Endothelial cell of umbilical vein (primary cell): ENCODE measurements around the gene HDGFL2. TPM values are rescaled to one million over a fixed set of nuclear protein-coding genes. Genes with fewer than 3 reads are reported as not detected.

Experiments
- Bru-seq: library from RNA; stranded (reverse); fragments of 400-500 nt; gene quantifications from one replicate; lab custom pipeline; 2021; lab: Mats Ljungman, UMichigan
- BruChase-seq, 2 experiments: library from RNA; stranded (reverse); fragments of 400-500 nt; gene quantifications; one replicate each; lab custom pipeline; 2021; lab: Mats Ljungman, UMichigan
- BruUV-seq: library from RNA; stranded (reverse); fragments of 400-500 nt; replicated peaks from 2 replicates; lab custom pipeline; 2021; lab: Mats Ljungman, UMichigan
- CTCF ChIA-PET: fragments of 300-600, 350-600 bp; sonication (Branson Sonifier 250); formaldehyde crosslinking; loops from one replicate; lab custom pipeline; 2021; ENCODE audit warnings: antibody characterized with exemption, inconsistent platforms; lab: Charles Lee
- POLR2A ChIA-PET: fragments of 300-600, 350-600 bp; sonication (Branson Sonifier 250); formaldehyde crosslinking; loops from one replicate; lab custom pipeline; 2021; ENCODE audit warnings: antibody characterized with exemption, inconsistent platforms; lab: Charles Lee
- DNase-seq: peaks from one replicate; pipeline ENCODE4 v3.0.0-alpha.2; 2011; ENCODE audit warnings: low read depth, low spot score
- FAIRE-seq: peaks from 2 replicates; lab custom pipeline; 2011; peaks lifted over from hg19 to GRCh38; lab: Jason Lieb, UNC
- H2AFZ ChIP-seq: 2 replicates; pipeline ENCODE4 v1.6.0; 2012; ENCODE audit warnings: low read depth, low read length, control low read depth, inconsistent platforms
- H3K27ac ChIP-seq: 2 replicates; pipeline ENCODE4 v1.5.1; 2011; ENCODE audit warnings: low read depth, mild to moderate bottlenecking, control low read depth, low read length, moderate library complexity; ENCODE audit not compliant: insufficient read depth
- H3K27me3 ChIP-seq, 2 experiments: 2 replicates each; pipeline versions ENCODE4 v1.6.0 to v1.6.1; 2011; ENCODE audit warnings: low read length in 2 of 2, mixed read lengths in 1 of 2; ENCODE audit not compliant: control insufficient read depth in 2 of 2, insufficient read depth in 2 of 2
- H3K36me3 ChIP-seq, 2 experiments: 2 replicates in 1 of 2; 3 replicates in 1 of 2; pipeline ENCODE4 v1.5.1; 2011; ENCODE audit warnings: low read length in 2 of 2, mild to moderate bottlenecking in 1 of 2, moderate library complexity in 1 of 2; ENCODE audit not compliant: control insufficient read depth in 2 of 2, insufficient read depth in 2 of 2; ENCODE audit errors: extremely low read depth in 1 of 2
- H3K4me1 ChIP-seq: 3 replicates; pipeline ENCODE4 v1.5.1; 2011; ENCODE audit warnings: mild to moderate bottlenecking, low read length; ENCODE audit not compliant: control insufficient read depth, insufficient read depth; ENCODE audit errors: extremely low read depth
- H3K4me2 ChIP-seq: 2 replicates; pipeline ENCODE4 v1.6.1; 2011; ENCODE audit warnings: low read length, control low read depth, mixed read lengths; ENCODE audit not compliant: insufficient read depth
- H3K4me3 ChIP-seq, 3 experiments: fragments of 200-600 bp in 1 of 3; sonication (generic), shearing (Covaris generic) in 1 of 3; replicated peaks in 1 of 3; 2 replicates each; pipeline ENCODE4 v1.5.1; 2011 to 2016; ENCODE audit warnings: control low read depth in 3 of 3, low read length in 3 of 3, mild to moderate bottlenecking in 2 of 3, inconsistent platforms in 1 of 3, low read depth in 1 of 3, moderate library complexity in 1 of 3; ENCODE audit not compliant: insufficient read depth in 1 of 3
- H3K79me2 ChIP-seq: 2 replicates; pipeline ENCODE4 v1.6.0; 2012; ENCODE audit warnings: low read length, inconsistent platforms; ENCODE audit not compliant: control insufficient read depth, insufficient read depth
- H3K9ac ChIP-seq: replicated peaks from 2 replicates; pipeline ENCODE3; 2011; ENCODE audit warnings: low read length, control low read depth; ENCODE audit not compliant: insufficient read depth; ENCODE audit errors: extremely low read depth
- H3K9me1 ChIP-seq: replicated peaks from 3 replicates; pipeline ENCODE4 v1.6.0; 2011; ENCODE audit warnings: mild to moderate bottlenecking, low read length; ENCODE audit not compliant: control insufficient read depth, insufficient read depth; ENCODE audit errors: extremely low read depth
- H3K9me3 ChIP-seq: replicated peaks from 2 replicates; pipeline ENCODE4 v1.5.1; 2012; ENCODE audit warnings: low read length, inconsistent platforms; ENCODE audit not compliant: control insufficient read depth, insufficient read depth
- H4K20me1 ChIP-seq: replicated peaks from 2 replicates; pipeline ENCODE3; 2011; ENCODE audit warnings: mild to moderate bottlenecking, low read length; ENCODE audit not compliant: control insufficient read depth, insufficient read depth; ENCODE audit errors: extremely low read depth
- EZH2 ChIP-seq: IDR thresholded peaks from 2 replicates; pipeline ENCODE4 v1.6.1; 2012; ENCODE audit warnings: borderline replicate concordance, low read depth, mild to moderate bottlenecking, moderate library complexity, low read length, inconsistent platforms; ENCODE audit not compliant: severe bottlenecking
- FOS ChIP-seq: IDR thresholded peaks from 2 replicates; pipeline ENCODE4 v1.6.1; 2011; ENCODE audit warnings: mild to moderate bottlenecking, low read length, moderate library complexity, borderline replicate concordance; ENCODE audit not compliant: insufficient read depth
- GATA2 ChIP-seq: IDR thresholded peaks from 2 replicates; pipeline ENCODE4 v1.7.0; 2011; ENCODE audit warnings: low read depth, mild to moderate bottlenecking, moderate library complexity, mixed read lengths, low read length; ENCODE audit not compliant: insufficient read length, insufficient read depth
- JUN ChIP-seq: IDR thresholded peaks from 2 replicates; pipeline ENCODE4 v1.6.1; 2011; ENCODE audit warnings: borderline replicate concordance, low read depth; ENCODE audit not compliant: insufficient read length, insufficient read depth
- MYC ChIP-seq: IDR thresholded peaks from one replicate; pipeline ENCODE4 v1.6.1; 2011; ENCODE audit warnings: mild to moderate bottlenecking, low read depth, low read length
- POLR2A ChIP-seq: IDR thresholded peaks from 2 replicates; pipeline ENCODE4 v1.6.1; 2012; ENCODE audit warnings: low read depth, mild to moderate bottlenecking, control low read depth, low read length
- POLR2AphosphoS5 ChIP-seq: IDR thresholded peaks from 2 replicates; pipeline ENCODE4 v1.6.1; 2012; ENCODE audit warnings: low read depth, mild to moderate bottlenecking, control low read depth, low read length, moderate library complexity; ENCODE audit not compliant: insufficient read depth
- dilution Hi-C: fragments of 300-500 bp; cut with MboI; formaldehyde crosslinking; loops from one replicate; pipeline ENCODE4 v1.15.0; 2019; ENCODE audit warnings: low sequenced_read_pairs; ENCODE audit not compliant: extremely low pct_ligation_motif_present
- intact Hi-C: fragments of 100-400 bp; cut with micrococcal nuclease; formaldehyde crosslinking; loops from one replicate; pipeline ENCODE4 v1.10.0; 2022
- long read RNA-seq: library from polyadenylated mRNA; stranded (forward); transcript quantifications from one replicate; pipeline ENCODE4 v2.0.0, GENCODE V29; 2021
- polyA minus RNA-seq, 3 experiments: library from RNA; depleted of rRNA, polyadenylated mRNA; stranded (reverse); fragments of >200 nt; gene quantifications; 1 replicate in 1 of 3; 2 replicates in 2 of 3; pipeline ENCODE4 v1.2.3, GENCODE V29; 2011
- polyA plus RNA-seq, 4 experiments: library from polyadenylated mRNA; depleted of rRNA in 3 of 4; stranded (reverse) in 3 of 4; unstranded in 1 of 4; fragments of >200 nt; gene quantifications; 2 replicates each; pipeline versions ENCODE4 v1.2.1 to v1.2.3, GENCODE V29; 2011 to 2012; ENCODE audit warnings: missing spikeins in 1 of 4
- total RNA-seq: library from RNA; stranded (reverse); gene quantifications from 2 replicates; pipeline ENCODE4 v1.2.3, GENCODE V29; 2021
- TF ChIP-seq, protein P1 (sequence below), 2 donors: IDR thresholded peaks; 1 replicate in 1 of 2; 2 replicates in 1 of 2; pipeline ENCODE4 v1.5.1; 2011; ENCODE audit warnings: low read length in 2 of 2, mild to moderate bottlenecking in 2 of 2, moderate library complexity in 2 of 2, control low read depth in 1 of 2, inconsistent platforms in 1 of 2, low read depth in 1 of 2; ENCODE audit not compliant: insufficient read depth in 1 of 2; ENCODE audit errors: extremely low read depth in 1 of 2
- TF ChIP-seq, protein P2 (sequence below): IDR thresholded peaks from 2 replicates; pipeline ENCODE4 v1.6.1; 2011; ENCODE audit not compliant: insufficient read depth, insufficient read length

HDGFL2 gene
- total RNA-seq (79.6 and 89.9 TPM in 2 replicates), polyA plus RNA-seq (27.2 and 39.1 TPM in 2 replicates), polyA minus RNA-seq (15.9 and 23.6 TPM in 2 replicates), Bru-seq, nascent RNA (percentile 54 among the genes with signal in this experiment), BruChase-seq, experiment 1, labeled RNA remaining after a 6-hour chase (percentile 75 among the genes with signal in this experiment), BruChase-seq, experiment 2, labeled RNA remaining after a 2-hour chase (percentile 65 among the genes with signal in this experiment)
- polyA plus RNA-seq (2011; cell fraction: cytosol; rRNA removed), result 28.1 and 33.7 TPM in 2 replicates
- 56.4 and 63.9 TPM in 2 replicates for polyA plus RNA-seq (2011; cell fraction: nucleus; rRNA removed)
- 47.1 and 68.0 TPM in 2 replicates for polyA plus RNA-seq (2012)
- polyA minus RNA-seq (2011; cell fraction: cytosol; rRNA and poly(A)+ RNA removed), result 12.6 TPM
- polyA minus RNA-seq (2011; cell fraction: nucleus; rRNA and poly(A)+ RNA removed), result 16.1 and 26.2 TPM in 2 replicates
- long read RNA-seq, transcript HDGFL2-210 (16 exons, 2,255 nt), result minor isoform, 14 of 228 reads
- long read RNA-seq, transcript HDGFL2-208 (16 exons, 2,281 nt), result major isoform, 54 of 228 reads
- long read RNA-seq, partial matches to known transcripts, result 154 of 228 reads
- long read RNA-seq, other reads (novel, unspliced or antisense), result 5 of 228 reads

DNA sequence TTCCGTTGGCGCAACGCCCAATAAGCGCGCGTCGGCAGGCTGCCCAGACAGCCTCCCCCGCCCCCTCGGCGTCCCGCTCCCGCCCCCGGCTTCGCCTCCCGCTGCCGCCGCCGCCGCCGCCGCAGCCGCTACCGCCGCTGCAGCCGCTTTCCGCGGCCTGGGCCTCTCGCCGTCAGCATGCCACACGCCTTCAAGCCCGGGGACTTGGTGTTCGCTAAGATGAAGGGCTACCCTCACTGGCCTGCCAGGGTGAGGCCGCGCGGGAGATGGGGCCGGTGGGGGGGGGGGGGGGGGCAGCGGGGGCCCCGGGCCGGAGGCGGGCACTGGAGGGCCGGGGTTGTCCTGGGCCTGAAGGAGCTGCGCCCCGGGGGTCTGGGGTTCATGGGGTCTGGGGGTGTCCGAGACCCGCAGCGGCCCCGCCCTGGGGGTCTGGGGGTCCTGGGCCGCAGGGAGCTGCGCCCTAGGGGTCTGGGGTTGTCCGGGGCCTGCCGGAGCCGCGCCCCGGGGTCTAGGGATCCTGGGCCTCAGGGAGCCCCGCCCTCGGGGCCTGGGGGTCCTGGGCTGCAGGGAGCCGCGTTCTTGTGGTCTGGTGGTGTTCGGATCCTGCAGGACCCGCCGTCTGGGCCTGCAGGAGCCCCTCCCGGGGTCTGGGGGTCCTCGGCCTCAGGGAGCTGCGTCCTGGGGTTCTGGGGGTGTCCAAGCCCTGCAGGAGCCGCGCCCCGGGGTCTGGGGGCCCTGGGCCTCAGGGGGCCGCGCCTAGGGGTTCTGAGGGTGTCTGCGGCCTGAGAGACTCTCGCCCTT lies at the start of gene HDGFL2:
HDGFL2 (plus strand) TSS at position 124 of the 801 bp plus-strand sequence; CDS start at position 178, 54 bp downstream.
- peaks cover 9 to 13% of the 10 kb centered on the region in 2 experiments for H3K36me3 ChIP-seq
- intact Hi-C loops, result loop anchor here (5.0 kb wide), 1 partner anchor 165 kb away; the partner anchor contains the start of gene TNFAIP8L1
- peak within 1 kb of the TSS; percentile 35 for H2AFZ ChIP-seq
- H3K27me3 ChIP-seq, result no peaks in the 10 kb centered on the region
- H3K27ac ChIP-seq, result peak within 1 kb of the TSS; percentile 68
- POLR2A ChIA-PET, result interaction anchor here (1.6 kb wide), 1 partner anchor 16 kb away, joined by 11 read pairs; no protein-coding TSS in a partner anchor
- TF ChIP-seq POLR2AphosphoS5 (no peak), GATA2 (no peak), EZH2 (no peak), JUN (no peak), POLR2A (no peak), FOS (no peak), MYC (no peak)
- TF ChIP-seq, protein P1, sequence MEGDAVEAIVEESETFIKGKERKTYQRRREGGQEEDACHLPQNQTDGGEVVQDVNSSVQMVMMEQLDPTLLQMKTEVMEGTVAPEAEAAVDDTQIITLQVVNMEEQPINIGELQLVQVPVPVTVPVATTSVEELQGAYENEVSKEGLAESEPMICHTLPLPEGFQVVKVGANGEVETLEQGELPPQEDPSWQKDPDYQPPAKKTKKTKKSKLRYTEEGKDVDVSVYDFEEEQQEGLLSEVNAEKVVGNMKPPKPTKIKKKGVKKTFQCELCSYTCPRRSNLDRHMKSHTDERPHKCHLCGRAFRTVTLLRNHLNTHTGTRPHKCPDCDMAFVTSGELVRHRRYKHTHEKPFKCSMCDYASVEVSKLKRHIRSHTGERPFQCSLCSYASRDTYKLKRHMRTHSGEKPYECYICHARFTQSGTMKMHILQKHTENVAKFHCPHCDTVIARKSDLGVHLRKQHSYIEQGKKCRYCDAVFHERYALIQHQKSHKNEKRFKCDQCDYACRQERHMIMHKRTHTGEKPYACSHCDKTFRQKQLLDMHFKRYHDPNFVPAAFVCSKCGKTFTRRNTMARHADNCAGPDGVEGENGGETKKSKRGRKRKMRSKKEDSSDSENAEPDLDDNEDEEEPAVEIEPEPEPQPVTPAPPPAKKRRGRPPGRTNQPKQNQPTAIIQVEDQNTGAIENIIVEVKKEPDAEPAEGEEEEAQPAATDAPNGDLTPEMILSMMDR (IDR thresholded peaks at IDR 0.05; ENCODE audit: extremely low read depth in 1 of 2, insufficient read depth in 1 of 2, low read depth in 1 of 2, low read length in 2 of 2), result no peak
- TF ChIP-seq, protein P2, sequence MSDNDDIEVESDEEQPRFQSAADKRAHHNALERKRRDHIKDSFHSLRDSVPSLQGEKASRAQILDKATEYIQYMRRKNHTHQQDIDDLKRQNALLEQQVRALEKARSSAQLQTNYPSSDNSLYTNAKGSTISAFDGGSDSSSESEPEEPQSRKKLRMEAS, result no peak
- no TSS peak for BruUV-seq
- no peaks in the 10 kb centered on the region for H4K20me1 ChIP-seq
- no peaks in the 10 kb centered on the region for H3K9me1 ChIP-seq
- H3K4me1 ChIP-seq, result peaks cover 12% of the 10 kb centered on the region
- CTCF ChIA-PET, result interaction anchor here (0.5 to 2.6 kb wide), 7 partner anchors 10 to 102 kb away, joined by 3 to 13 read pairs (median 4); partner anchors contain the start of gene CHAF1A
- peaks cover 27% of the 10 kb centered on the region for H3K79me2 ChIP-seq
- dilution Hi-C loops, result no loop called here
- peak within 1 kb of the TSS; percentile 68 for H3K9ac ChIP-seq
- no peaks in the 10 kb centered on the region for H3K9me3 ChIP-seq
- no peak for DNase-seq
- H3K4me2 ChIP-seq, result peak within 1 kb of the TSS; percentile 74
- H3K4me3 ChIP-seq, result peak within 1 kb of the TSS; percentile 65 to 94 (median 93)
- no peak for FAIRE-seq
